Activated naive CD4-positive, alpha-beta T cell treated with anti-CD3 and anti-CD28 coated beads, Interleukin-2, amount 50 U/mL, for 72 hours (primary cell): ENCODE data around the gene TUBB2B. TPM values are rescaled to one million over a fixed set of nuclear protein-coding genes. Genes with fewer than 3 reads are reported as not detected.
A peak's percentile ranks its signal among the peaks of the same experiment; 100 is the strongest.
"Not testable (repeated sequence)": the region's sequence is repeated elsewhere in the genome, so short reads cannot be mapped to it uniquely, and the experiment has no call there.

Experiments
- ATAC-seq, 2 donors: fragments of 150-1000 bp; cut with Tn5 transposase; 2 replicates each; pipeline ENCODE4 v1.10.0; 2021; ENCODE audit warnings: mild to moderate bottlenecking in 2 of 2, moderate library complexity in 2 of 2
- DNase-seq, 2 donors: peaks; one replicate each; pipeline ENCODE4 v3.0.0; 2021 to 2022; ENCODE audit warnings: low spot score in 2 of 2
- H3K27ac Mint-ChIP-seq, 2 donors: one replicate each; pipeline ENCODE4 v1.8.0; 2022; ENCODE audit warnings: mild to moderate bottlenecking in 2 of 2, mixed read lengths in 2 of 2
- H3K36me3 Mint-ChIP-seq, 2 donors: one replicate each; pipeline ENCODE4 v1.8.0; 2022; ENCODE audit warnings: mixed read lengths in 2 of 2
- H3K9me3 Mint-ChIP-seq, 2 donors: one replicate each; pipeline ENCODE4 v1.8.0; 2022; ENCODE audit warnings: mixed read lengths in 2 of 2
- total RNA-seq, 2 donors: library from RNA; stranded (reverse); gene quantifications; one replicate each; pipeline ENCODE4 v1.2.3, GENCODE V29; 2022

The TUBB2B gene
- total RNA-seq, 2 donors from 2014 or later: 0.43 TPM; not detected in 1

DNA sequence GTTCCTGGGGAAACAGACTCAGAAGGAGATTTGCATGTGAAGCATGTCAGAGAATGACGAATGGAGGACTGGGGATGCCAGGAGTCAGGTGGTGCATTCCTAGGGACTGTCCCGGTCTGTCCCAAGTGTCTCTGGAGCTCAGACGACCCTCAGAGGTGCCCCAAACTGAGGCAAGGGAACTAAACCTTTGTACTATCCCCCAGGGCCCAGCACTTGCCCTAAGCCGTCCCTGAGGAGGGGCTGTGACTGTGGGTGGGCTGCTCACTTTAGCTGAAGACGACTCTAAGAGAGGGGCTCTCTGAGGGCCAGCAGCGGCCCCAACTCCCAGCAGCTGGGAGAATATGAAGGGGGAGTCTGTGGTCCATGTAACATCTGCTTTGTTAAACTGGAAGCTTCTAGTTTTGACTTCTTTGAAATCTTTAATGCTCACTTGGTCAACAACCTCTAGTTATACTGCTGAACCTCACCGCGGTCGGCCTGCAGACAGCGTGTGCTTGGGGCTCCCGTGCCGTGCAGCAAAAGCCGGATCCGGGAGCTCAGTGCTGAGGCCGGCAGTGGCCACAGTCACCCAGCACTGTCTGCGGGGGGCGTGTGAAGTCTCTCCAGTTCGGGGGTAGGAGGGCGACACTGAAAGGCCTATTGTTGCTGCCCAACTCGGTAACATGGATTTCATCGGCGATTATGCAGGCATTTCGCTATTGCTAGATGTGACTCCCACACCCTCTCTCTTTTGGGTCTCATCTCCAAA, 34.2 kb downstream of the TUBB2B start:
- peak in 1 of 2 donors; percentile 26 for ATAC-seq
- no peak for DNase-seq
- no peaks in the 10 kb centered on the region for H3K9me3 Mint-ChIP-seq
- no peak overlapping the region for H3K27ac Mint-ChIP-seq
- H3K36me3 Mint-ChIP-seq: no peaks in the 10 kb centered on the region

DNA sequence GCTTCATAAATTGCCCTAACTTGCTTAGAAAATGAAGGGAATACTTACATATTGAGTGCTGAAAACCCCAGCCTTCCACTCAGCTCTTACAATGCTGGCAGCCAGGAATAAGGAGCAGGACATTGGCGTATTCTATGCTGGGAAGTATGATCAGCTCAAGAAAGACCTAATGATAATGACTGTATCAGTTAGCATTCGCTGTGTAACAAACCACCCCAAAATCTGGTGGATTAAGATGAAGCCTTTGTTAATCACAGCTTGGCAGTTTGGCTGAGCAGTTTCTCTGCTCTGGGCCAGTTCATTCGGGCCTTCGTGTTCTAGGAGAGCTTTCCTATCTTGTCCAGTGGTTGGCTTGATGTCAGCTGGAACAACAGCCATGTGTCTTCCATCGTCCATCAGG, 36.7 kb downstream of the TUBB2B start:
- Mint-ChIP-seq H3K36me3 (no peaks in the 10 kb centered on the region), H3K27ac (no peak overlapping the region), H3K9me3 (no peaks in the 10 kb centered on the region)
- DNase-seq: no peak
- ATAC-seq: no peak

DNA sequence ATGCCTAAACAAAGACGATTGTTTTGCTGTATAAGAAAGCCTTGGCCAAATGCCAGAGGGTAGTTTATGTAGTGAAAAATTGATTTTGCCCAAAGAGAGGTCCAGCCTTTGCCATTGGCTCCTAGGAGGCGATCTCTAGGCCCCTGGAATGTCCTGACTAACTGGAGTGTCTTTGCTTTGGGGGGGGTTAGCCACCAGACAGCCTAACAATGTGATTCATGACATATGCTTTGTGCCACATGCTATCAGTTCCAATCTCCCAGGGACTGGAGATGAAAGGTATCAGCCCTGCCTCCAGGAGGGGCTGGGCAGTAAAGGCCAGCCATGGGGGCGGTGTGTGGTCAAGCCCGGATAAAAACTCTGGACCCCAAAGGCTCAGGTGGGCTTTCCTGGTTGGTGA, 37.4 kb downstream of the TUBB2B start:
- no peak for ATAC-seq
- DNase-seq: no peak
- H3K9me3 Mint-ChIP-seq: no peaks in the 10 kb centered on the region
- H3K36me3 Mint-ChIP-seq: no peaks in the 10 kb centered on the region
- no peak overlapping the region for H3K27ac Mint-ChIP-seq

DNA sequence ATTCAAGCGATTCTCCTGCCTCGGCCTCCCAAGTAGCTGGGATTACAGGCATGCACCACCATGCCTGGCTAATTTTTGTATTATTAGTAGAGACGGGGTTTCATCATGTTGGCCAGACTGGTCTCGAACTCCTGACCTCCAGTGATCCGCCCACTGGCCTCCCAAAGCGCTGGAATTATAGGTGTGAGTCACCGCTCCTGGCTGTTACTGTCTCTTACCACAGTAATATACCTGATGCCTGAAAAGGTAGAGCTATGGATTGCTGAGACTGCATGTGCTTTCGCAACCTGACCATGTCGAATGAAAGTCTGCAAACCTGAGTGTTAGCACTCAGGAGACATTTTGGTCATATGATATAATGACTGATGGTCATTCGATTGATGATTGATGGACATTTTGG, 38.3 kb downstream of the TUBB2B start:
- H3K9me3 Mint-ChIP-seq, H3K27ac Mint-ChIP-seq, H3K36me3 Mint-ChIP-seq, ATAC-seq, DNase-seq: not testable (repeated sequence)

DNA sequence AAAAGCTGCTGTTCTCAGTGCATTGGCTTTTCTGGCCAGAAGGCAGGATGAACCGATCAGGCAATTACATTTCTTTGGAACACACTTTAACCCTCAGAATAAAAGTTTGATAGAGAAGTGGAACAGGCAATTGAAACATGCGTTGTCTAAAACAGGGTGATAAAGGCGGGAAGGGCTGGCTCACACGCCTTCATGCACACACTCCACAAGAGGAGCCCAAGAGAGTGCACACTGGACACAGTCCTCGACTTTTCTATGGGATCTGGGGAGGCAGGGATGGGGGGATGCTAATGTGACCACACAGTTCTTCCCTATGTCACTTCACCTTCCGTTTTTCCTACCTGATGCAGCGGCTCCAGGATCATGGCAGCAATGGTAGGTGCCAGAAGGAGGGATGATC, 39.2 kb downstream of the TUBB2B start:
- Mint-ChIP-seq H3K27ac (no peak overlapping the region), H3K9me3 (no peaks in the 10 kb centered on the region), H3K36me3 (no peaks in the 10 kb centered on the region)
- DNase-seq: no peak
- no peak for ATAC-seq

DNA sequence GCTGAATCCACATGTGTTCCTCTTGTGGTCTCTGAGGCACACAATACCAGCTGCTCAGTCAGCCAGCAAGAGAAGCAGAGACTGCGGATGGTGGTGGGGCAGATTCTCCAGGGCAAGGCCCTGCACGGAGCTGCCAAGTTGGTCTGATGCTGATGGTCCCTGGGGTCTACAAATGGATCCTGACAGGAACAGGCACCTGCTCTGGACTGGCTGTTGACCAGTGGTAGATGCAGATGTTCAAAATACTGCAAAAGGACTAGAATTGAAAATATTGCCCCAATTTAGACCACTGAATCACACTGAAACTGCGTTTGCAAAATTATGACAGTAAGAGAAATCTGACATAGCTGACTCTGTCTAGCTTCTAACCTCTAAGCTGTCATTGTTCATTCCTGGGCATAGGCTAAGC, 40.5 kb downstream of the TUBB2B start:
- DNase-seq: no peak
- no peaks in the 10 kb centered on the region for H3K36me3 Mint-ChIP-seq
- H3K27ac Mint-ChIP-seq: no peak overlapping the region
- H3K9me3 Mint-ChIP-seq: no peaks in the 10 kb centered on the region
- no peak for ATAC-seq

DNA sequence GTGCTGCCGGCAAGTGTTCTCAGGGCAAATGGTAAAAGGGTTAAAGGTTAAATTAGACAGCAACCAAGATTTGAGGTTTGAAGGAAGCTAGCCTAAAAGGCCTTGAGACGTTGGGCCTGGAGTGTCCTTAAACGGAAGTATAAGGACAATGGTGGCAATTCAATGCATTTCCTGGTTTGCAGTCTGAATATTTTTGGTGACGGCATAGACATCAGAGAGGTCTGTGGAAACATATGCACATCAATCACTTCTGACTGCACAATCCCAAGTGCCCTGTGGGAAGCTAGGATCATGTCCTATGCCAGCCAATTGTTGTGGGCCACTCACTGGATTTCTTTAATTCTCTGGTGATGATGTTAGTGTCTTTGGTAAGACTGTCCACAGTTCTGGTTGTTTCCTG, 44.4 kb downstream of the TUBB2B start:
- H3K9me3 Mint-ChIP-seq: no peaks in the 10 kb centered on the region
- H3K27ac Mint-ChIP-seq: no peak overlapping the region
- ATAC-seq (no peak), DNase-seq (no peak)
- H3K36me3 Mint-ChIP-seq: no peaks in the 10 kb centered on the region

DNA sequence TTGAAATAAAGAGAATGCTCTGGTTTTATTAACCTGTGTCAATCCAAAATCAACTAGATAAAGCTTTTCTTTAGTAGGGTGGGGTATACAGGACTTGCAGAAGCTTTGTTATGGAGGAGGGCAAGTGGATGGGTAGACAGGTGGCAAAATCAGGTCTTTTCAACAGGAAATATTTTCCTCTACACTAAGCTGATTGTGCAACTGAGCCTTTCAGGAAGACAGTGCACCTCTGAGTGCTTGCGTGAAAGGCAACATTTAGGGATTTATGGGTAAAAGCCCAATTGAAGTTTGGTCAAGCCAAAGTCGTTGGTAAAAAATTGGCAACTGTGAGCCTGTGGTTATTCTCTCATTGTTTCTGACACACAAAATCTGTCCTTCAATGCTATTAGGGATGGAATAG, 46.3 kb downstream of the TUBB2B start:
- DNase-seq (no peak), ATAC-seq (no peak)
- no peak overlapping the region for H3K27ac Mint-ChIP-seq
- no peaks in the 10 kb centered on the region for H3K9me3 Mint-ChIP-seq
- no peaks in the 10 kb centered on the region for H3K36me3 Mint-ChIP-seq

DNA sequence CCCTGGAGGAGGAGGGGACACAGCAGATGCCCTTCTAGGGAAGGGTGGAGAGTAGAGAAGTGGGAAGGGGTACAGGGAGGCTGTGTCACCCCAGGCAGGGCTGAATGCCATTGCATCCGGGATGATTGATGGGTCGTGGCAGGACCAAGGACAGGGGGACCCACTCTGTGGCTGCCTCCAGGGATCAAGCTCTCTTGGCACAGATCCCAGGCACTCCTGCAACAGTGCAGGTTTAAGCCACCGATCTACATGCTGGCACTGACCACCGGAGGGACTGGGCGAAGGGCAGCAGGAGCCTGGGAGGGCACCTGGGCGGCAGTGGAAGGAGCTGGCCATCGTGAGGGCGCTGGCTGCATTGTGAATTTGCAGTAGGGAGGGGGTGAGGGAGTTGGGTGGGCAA, 47.5 kb downstream of the TUBB2B start:
- not testable (repeated sequence) for H3K27ac Mint-ChIP-seq, DNase-seq, H3K9me3 Mint-ChIP-seq, H3K36me3 Mint-ChIP-seq, ATAC-seq

DNA sequence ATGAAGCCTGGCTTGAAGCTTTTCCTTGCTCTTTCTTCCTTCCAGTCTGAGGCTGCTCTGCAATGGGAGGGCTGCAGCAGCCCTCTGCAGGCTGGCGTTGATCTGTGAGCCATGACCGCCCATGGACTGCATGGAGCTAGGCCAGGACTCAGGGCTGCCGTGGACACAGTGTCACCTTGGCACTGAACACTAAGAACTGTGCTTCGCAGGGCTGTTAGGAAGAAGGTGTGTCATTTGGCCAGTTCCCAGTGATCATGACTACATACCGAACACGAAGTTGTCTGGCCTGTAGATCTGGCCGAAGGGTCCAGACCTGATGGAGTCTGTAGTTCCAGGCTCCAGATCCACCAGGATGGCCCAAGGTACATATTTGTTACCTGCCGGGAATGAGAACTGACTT, 48.8 kb downstream of the TUBB2B start:
- DNase-seq, H3K27ac Mint-ChIP-seq, ATAC-seq, H3K9me3 Mint-ChIP-seq, H3K36me3 Mint-ChIP-seq: not testable (repeated sequence)

DNA sequence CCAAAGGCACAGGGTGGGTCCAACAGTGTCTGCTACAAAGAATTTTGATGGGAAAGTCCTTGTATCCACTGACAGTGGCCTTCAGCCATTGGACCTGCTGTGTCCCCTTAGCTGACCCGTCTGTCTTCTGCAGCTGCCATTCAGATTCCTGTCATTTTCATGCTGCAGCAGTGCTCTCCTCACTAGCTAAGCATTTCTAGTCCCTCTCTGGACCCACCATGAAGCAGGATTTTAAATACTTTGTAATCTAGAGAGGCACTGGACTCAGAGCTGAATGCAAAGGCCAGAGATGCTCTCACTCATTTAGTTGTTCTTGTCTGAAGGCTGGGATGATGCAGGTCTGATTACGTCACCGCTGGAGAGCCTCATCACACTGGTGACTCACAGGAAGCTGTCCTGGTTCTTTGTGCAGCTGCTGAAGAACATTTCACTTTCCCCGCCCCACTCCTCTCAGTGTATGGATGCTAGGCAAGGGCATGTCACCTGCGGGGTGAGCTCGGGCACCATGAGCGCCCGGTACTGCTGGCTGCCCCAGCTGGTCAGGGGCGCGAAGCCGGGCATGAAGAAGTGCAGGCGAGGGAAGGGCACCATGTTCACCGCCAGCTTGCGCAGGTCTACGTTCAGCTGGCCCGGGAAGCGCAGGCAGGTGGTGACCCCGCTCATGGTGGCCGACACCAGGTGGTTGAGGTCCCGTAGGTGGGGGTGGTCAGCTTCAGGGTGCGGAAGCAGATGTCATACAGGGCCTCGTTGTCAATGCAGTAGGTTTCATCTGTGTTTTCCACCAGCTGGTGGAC, 50.7 kb downstream of the TUBB2B start:
- DNase-seq: no peak
- H3K9me3 Mint-ChIP-seq: no peaks in the 10 kb centered on the region

DNA sequence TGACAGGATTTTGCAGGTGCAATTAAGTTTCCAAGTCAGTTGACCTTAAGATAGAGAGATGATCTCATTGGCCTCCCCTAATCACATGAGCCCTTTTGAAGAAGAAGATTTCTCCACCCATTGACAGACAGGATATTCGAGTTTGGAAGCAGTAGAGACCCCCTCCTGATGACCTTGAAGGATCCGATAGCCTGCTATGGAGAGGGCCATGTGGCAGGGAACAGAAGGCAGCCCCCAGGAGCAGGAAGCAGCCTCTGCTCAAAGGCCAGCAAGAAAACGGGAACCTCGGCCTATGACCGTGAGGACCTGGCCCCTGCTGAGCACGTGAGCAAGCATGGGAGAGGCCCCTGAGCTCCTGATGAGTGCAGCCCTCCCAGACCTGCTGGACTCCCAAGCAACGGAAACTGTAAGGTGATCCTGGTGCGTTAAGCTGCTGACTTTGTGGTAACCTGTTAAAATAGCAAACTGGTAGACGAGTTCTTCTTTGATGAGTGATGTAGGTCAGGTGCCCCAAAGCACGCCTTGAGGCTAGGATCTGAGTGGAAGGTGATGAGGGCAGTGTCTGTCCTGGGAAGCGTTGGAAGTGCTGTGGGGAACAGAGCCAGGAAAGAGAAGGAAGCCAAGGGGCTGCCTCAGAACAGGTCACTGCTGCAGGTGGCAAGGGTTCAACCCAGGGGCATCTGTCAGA, 51.6 kb downstream of the TUBB2B start:
- H3K27ac Mint-ChIP-seq: no peak overlapping the region
- no peak for DNase-seq
- ATAC-seq: no peak
- H3K36me3 Mint-ChIP-seq: no peaks in the 10 kb centered on the region
- no peaks in the 10 kb centered on the region for H3K9me3 Mint-ChIP-seq

More for the DNA sequence above, 50.7 kb downstream of the TUBB2B start:
- ATAC-seq: peak; percentile 82 to 88
- H3K27ac Mint-ChIP-seq: no peak overlapping the region
- H3K36me3 Mint-ChIP-seq: no peaks in the 10 kb centered on the region

Other genes starting within 250 kb of the TUBB2B start
- gene NQO2, start 227.8 kb downstream of the TUBB2B start, total RNA-seq: 10 to 100 TPM; 33.4 to 37.5 TPM
- 10 to 100 TPM; 12.1 to 16.0 TPM for gene RIPK1, start 159.2 kb downstream of the TUBB2B start, total RNA-seq
- gene BPHL, start 108.9 kb downstream of the TUBB2B start, total RNA-seq: 10 to 100 TPM in 1 of 2 donors, 1 to 10 TPM in 1; 6.8 to 15.3 TPM
- 1 to 10 TPM; 1.8 to 3.8 TPM for gene TUBB2A, start 70.1 kb downstream of the TUBB2B start, total RNA-seq
- 10 to 100 TPM; 14.6 to 37.7 TPM for gene PSMG4, start 31.3 kb upstream of the TUBB2B start, total RNA-seq
- under 1 TPM; 0.27 to 0.72 TPM for gene SLC22A23, start 229.4 kb upstream of the TUBB2B start, total RNA-seq